Right hindlimb (tissue), 1 donor: ENCODE results near the gene FRAT1.
A peak's percentile ranks its signal among the peaks of the same experiment; 100 is the strongest.
"Not testable (repeated sequence)": the region's sequence is repeated elsewhere in the genome, so short reads cannot be mapped to it uniquely, and the experiment has no call there.

ENCODE experiments used
- DNase-seq: peaks from one replicate; pipeline ENCODE4 v3.0.0-alpha.2; 2018

Gene FRAT1, protein sequence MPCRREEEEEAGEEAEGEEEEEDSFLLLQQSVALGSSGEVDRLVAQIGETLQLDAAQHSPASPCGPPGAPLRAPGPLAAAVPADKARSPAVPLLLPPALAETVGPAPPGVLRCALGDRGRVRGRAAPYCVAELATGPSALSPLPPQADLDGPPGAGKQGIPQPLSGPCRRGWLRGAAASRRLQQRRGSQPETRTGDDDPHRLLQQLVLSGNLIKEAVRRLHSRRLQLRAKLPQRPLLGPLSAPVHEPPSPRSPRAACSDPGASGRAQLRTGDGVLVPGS

DNA sequence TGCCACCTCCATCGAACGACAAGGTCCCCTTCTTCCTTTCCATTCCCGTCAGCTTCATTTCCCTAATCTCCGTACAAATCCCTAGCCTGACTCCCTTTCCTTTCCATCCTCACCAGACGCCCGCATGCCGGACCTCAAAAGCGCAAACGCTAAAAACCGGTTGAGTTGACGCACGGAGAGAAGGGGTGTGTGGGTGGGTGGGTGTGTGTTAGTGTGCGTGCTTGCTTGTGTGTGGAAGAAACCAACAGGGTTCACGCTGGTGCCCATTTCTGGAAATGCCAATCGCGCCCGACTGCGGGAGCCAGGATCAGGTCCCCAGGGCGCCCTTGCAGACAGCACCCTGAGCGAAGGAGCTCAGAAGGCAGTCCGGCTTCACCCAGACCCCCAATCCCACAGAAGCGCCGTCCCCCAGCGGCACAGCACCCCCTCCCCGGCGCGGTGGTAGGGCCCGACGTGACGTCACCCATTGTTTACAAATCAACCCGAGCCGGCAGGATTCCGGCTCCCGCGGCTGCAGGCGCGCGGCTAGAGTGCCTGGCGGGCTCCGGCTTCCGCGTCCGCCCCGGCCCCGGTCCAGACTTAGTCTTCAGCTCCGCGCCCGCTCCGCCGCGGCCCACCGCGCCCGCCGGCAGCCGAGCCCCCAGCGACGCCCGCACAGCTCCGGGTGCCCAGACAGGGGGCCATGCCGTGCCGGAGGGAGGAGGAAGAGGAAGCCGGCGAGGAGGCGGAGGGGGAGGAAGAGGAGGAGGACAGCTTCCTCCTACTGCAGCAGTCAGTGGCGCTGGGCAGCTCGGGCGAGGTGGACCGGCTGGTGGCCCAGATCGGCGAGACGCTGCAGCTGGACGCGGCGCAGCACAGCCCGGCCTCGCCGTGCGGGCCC, at the start of gene FRAT1:
TSS of gene FRAT1 (plus strand) at position 500 of the 880 bp plus-strand sequence. CDS start at position 683, 183 bp downstream.
- peak; percentile 94 for DNase-seq

DNA sequence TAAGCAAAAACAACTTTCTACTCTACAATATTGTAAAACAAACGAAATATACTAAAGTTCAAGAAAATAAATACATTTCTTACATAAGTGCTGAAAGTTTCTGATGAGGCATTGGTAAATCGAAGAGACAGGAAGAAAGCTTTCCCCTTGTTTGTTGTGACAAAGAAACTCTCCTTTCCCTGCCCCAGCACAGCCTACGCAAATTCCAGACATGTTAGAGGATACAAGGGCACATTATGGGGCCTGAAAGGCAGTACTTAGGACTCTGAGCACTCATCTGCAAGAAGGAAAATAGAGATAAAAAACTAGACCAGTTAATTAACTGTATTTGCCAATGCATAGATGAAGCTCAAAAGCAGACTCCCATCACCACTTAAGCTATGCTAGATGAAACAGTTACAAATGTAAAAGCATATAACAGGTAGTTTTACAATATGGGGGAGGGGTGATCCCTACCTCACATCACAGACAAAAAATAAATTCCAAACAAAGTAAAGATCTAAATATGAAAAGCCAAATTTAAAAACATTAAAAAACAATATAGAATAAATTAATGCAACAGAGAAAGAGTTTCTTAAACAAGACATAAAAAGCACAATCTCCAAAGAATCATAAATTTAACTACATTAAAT, 48.4 kb upstream of the FRAT1 start:
- DNase-seq = no peak

DNA sequence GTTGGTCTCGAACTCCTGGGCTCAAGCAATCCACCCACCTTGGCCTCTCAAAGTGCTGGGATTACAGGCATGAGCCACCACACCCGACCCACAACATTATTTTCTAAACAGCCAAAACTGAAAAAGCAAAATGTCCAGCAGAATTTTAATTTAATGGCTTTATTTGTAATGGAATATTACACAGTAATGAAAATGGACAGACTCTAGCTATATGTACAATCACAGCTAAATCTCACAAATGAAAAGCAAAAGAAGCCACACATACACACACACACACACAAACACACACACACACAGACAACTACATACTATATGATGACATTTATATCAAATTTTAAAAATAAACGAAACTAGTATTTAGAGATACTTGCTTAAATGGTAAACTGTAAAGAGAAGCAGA, 45.4 kb upstream of the FRAT1 start:
- DNase-seq = no peak

DNA sequence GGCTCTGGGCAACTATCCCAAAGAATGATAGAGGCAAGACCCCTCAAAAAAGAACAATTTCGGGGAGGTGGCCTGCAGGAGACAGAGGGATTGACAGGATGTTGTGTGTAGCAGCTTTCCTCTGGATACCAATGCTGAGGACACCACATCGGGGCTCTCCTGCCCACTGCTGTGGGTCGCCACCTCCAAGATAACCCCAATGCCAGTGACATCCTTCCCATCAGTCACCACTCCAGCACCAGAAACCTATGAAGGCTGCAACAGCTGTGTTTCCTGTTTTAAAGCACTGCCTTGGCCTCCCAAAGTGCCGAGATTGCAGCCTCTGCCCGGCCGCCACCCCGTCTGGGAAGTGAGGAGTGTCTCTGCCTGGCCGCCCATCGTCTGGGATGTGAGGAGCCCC, 44.2 kb upstream of the FRAT1 start:
- DNase-seq = no peak

DNA sequence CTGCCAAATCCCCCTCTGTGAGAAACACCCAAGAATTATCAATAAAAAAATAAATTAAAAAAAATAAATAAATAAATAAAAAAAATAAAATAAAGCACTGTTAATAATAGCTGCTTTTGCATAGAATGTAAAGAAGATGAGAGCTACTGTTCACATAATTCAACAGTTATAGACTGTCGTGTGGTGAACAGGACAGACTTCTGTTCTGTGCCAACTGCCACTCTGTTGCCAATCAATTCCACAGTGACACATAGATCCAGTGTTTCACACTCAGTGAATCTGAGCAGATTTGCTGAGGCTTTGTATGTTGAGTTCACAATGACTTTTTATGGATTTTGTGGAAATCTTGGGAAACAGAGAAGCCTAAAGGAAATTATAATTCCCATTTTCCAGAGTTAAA, 41.5 kb upstream of the FRAT1 start:
- no peak for DNase-seq

DNA sequence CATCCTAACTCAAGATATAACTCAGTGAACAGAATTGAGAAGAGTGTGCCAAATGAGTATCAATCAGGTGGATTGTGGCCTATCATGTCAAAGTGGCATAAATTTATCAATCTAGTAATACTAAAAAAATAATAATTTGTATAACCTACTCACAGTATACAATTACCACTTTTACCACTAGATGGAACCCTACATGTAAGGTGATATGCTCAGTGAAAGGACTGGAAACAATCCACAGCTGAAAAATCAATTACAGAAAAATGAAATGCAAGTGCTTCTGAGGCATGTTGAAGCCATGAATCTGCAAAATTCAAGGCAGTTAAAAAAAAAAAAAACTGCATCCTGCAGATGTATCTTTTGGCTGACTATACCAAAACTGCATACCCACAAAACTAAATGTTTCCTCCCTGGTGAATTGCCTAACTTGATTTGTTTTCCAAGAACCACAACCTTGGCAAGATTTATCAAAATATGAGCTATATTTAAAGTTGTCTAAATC, 40.5 kb upstream of the FRAT1 start:
- no peak for DNase-seq

DNA sequence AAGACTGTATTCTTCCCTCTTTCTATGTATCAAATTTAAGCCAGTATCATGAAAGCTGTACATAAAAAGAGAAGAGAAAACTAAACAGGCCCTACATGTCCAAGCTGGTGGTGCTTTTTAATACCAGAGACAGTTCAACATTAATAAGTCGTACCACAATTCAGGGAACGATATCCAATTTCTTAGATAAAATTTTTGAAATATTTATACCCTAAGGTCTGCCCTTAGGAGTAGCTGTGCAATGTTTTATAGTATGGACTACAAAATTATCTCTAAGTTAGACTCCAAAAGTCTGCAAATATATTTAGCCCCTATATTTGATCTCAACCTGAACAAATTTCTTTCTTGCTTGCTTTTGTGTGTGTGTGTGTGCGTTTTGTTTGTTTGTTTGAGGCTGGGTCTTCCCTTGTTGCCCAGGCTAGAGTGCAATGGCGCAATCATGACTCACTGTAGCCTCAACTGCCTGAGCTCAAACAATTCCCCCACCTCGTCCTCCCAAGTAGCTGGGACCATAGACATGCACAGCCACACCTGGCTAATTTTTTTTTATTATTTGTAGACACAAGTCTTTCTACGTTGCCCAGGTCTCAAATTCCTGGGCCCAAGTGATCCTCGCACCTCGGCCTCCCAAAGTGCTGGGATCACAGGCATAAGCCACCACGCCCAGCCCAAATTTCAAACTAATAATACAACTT, 39.8 kb upstream of the FRAT1 start:
- no peak for DNase-seq

DNA sequence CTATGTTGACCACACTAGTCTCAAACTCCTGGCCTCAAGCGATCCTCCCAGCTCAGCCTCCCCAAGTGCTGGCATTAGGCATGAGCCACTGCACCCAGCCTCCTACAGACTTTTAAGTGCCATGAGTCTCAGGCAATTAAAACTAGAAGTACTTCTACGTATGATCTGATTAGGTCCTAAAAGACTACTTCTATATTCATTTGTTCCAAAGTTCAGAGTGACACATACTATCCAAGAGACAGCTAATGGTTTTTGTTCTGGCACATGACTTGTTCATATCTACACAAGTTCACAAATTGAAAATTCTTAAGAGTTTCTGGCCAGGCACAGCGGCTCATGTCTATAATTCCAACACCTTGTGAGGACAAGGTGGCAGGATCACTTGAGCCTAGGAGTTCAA, 38.3 kb upstream of the FRAT1 start:
- no peak for DNase-seq

DNA sequence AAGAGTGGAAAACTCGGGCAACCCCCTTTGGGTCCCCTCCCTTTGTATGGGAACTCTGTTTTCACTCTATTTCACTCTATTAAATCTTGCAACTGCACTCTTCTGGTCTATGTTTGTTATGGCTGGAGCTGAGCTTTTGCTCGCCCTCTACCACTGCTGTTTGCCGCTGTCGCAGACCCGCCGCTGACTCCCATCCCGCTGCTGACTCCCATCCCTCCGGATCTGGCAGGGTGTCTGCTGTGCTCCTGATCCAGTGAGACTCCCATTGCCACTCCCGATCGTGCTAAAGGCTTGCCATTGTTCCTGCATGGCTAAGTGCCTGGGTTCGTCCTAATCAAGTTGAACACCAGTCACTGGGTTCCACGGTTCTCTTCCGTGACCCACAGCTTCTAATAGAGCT, 29.0 kb upstream of the FRAT1 start:
- not testable (repeated sequence) for DNase-seq

DNA sequence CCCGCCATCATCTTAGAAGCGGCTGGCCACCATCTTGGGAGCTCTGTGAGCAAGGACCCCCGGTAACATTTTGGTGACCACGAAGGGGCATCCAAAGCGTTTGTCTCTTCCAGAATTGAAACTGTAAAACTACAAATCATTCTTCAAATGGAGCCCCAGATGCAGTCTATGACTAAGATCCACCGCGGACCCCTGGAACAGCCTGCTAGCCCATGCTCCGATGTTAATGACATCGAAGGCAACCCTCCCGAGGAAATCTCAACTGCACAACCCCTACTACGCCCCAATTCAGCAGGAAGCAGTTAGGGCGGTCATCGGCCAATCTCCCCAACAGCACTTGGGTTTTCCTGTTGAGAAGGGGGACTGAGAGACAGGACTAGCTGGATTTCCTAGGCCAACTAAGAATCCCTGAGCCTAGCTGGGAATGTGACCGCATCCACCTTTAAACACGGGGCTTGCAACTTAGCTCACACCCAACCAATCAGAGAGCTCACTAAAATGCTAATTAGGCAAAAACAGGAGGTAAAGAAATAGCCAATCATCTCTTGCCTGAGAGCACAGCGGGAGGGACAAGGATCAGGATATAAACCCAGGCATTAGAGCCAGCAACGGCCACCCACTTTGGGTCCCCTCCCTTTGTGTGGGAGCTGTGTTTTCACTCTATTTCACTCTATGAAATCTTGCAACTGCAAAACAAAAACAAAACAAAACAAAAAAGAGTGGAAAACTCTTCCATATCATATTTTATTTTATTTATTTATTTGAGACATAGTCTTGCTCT, 28.3 kb upstream of the FRAT1 start:
- not testable (repeated sequence) for DNase-seq

DNA sequence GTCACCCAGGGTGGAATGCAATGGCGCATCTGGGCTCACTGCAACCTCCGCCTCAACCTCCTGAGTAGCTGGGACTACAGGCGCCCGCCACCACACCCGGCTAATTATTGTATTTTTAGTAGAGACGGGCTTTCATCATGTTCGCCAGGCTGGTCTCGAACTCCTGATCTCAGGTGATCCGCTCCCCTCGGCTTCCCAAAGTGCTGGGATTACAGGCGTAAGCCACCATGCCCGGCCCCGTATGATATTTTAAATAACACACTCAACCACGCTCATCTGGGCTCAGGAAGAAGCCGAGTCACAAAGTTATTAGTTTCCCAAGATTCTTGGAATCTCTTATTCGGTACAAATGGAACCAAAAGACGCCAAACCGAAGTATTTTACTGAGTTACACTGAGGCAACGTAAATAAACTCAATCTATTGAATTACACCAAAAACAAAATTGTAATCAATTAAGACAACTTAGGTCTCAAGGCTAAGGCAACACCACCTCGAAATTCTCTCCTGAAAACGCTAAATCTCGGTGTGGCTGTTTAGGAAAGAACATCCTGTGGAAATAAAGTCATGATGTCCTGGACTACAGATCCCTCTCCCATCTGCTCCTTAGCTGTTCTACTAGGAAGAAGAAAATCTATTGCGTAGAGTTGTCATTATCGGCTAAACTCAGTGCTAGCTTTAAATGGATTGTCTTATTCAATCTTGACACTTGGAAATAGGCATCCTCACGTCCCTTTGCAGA, 27.5 kb upstream of the FRAT1 start:
- no peak for DNase-seq

DNA sequence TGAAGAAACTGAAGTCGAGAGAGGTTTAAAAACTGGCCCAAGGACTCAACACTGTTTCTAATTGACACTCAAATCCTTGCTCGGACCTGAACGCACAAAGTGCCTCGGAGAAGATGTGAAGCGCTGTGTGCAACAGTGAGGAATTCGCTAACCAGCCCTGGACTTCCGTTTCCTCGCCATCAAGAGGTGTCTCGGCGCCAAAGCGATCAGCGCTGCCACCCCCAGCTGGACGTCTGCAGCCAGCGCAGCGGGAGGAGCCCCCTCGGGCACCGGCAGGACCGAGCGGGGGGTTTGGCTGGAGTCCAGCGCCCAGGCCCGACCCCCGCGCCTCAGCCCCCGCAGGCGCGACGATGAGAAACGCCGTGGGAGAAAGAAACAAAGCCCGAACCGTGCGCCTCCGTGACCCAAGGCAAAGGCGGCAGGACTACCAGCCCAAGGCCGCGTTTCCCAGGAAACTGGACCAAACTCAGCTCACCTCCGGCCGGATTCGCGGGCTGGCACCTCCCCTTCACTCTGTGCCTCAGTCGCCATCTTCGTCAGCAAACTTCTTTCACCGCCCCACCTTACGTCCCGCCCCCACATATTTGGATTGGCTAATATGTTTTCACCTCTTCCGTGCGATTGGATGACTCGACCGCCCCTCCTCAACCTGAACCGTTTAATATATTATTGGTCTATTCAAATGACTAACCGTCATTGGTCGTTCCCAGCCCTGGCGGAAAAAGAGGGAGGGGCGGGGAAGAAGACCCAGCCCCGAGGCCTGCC, 26.8 kb upstream of the FRAT1 start, which contains the start of gene ARHGAP19:
TSS of gene ARHGAP19 (minus strand) at position 541 of the 765 bp plus-strand sequence. CDS start at position 531, 10 bp downstream.
- DNase-seq = peak; percentile 98

DNA sequence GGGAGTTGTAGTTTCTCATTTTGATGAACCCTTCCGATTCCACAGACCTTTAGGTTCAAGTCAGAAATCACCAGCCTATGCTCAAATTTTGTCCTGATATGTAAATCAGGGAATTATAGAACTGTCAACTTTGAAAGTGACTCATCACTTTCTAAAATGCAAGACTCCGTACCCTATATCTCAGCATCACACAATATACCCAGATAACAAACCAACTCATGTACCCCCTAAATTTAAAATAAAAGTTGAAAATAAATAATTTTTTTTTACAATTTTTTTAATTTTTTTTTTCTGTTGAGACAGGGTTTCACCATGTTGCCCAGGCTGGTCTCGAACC, 26.2 kb upstream of the FRAT1 start:
- no peak for DNase-seq

DNA sequence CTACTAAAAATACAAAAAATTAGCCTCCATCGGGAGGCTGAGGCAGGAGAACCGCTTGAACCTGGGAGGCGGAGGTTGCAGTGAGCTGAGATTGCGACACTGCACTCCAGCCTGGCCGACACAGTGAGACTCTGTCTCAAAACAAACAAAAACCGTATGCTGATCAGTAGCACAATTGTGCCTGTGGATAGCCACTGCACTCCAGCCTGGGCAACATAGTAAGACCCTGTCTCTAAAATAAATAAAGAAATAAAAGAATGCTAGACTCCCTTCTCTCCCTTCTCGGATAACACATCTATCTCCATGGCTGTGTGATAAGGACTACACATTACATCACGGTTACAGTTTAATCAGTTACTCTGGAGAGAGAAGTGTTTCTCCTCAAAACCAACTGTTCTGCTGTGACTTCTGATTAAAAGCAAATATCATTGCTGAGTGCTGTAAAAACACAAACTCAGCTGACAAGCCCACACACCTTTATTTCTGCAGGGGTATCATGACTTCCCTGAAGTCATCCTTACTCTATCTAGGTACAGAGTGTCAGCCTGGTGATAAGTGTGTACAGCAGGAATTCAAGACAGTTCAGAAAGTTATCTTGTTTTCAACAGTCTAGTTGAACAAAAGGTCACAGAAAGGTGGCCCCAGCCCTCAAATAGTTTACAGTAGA, 21.4 kb upstream of the FRAT1 start:
- no peak for DNase-seq

DNA sequence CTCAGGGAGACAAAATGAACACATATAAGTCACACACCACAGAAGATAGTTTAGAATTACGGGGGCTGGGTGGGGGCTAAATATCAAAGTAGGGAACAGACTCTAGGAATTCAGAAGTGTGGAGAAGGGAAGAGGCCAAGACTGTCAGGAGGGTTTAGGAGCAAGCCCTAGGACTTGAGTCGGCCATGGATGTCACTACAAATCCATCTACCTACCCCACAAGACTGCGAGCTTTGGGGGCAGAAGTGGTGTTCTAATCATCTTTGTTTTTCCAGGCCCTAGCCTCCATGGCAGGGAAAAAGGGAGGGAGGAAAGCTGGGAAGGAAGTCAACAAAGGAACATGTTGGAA, 20.9 kb upstream of the FRAT1 start:
- no peak for DNase-seq

DNA sequence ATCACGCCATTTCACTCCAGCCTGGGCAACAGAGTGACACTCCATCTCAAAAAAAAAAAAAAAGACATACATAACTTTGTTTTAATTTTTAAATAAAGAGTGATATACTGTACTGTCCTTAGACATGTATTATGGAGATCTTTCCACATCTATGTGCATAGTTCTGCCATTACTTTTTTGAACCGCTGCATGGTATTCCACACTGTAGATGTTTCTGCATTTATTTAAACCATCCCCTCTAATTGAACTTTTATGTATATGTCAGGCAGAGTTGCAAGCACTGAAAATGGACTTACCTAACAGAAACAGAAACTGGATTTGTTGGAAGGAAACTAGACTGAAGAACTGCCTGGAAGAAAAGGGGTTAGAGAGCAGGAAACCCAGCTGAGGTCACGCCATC, 18.1 kb upstream of the FRAT1 start:
- no peak for DNase-seq

DNA sequence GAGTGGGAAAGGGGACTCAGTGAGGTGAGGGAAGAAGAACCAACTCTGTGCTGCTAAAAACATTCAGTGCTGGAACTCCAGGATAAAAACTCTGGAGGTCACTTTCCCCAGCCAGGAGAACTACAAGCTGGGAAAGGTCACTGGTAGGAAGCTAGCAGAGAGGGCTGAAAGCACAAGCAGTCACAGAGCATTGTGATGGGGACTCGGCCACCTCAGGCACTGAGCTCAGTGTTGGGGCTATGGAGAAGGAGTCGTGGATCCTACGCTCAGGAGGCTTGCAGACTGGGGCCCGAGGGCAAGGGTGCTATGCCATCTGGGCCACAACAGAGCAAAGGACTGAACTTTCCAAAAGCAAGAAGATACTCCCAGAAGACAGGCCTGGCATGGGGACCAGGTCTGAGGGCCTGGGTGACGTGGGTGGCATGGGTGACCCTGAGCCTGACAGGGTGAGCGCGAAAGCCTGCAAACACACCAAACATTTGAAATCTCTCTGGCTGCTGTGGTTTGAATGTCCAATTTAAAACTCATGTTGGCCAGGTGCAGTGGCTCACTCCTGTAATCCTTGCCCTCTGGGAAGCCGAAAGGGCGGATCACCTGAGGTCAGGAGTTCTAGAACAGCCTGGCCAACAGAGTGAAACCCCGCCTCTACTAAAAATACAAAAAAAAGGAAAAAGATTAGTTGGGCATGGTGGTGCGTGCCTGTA, 16.8 kb upstream of the FRAT1 start:
- no peak for DNase-seq

DNA sequence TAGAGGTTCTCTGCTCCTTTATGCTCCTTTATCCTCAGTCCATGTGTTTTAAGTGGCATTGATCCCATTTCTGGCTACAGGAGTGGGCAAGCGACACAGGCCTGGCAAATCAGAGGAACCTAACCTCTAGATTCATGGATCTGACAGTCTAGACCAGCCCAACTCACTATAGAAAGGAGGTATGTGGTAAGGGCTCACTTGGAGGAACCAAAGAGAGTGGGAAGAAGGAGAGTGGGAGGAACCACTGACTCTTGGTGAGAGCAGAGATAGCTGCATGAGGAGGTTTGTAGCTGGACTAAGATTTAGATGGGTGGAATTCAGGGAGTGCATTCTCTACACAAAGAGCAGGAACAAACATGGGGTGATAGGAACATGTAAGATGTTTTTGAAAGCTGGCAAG, 11.6 kb upstream of the FRAT1 start:
- DNase-seq = no peak
